ENCODE data around the gene SMPD1.
A peak's percentile ranks its signal among the peaks of the same experiment; 100 is the strongest.

Gene SMPD1

GRCh38 chr11:6350486-6350885 is 39.8 kb upstream of the SMPD1 start:
- H3K4me1 ChIP-seq (ENCODE audit: low read length), result no peaks in the 10 kb centered on the region
- no peaks in the 10 kb centered on the region for H4K20me1 ChIP-seq (ENCODE audit: insufficient read depth, low read length)
- TF ChIP-seq EZH2 (optimal IDR thresholded peaks at IDR 0.05; ENCODE audit: low read depth, low read length) (no peak), EZH2phosphoT487 (IDR thresholded peaks at IDR 0.05; ENCODE audit: low read length) (no peak)
- TF ChIP-seq, protein P1, sequence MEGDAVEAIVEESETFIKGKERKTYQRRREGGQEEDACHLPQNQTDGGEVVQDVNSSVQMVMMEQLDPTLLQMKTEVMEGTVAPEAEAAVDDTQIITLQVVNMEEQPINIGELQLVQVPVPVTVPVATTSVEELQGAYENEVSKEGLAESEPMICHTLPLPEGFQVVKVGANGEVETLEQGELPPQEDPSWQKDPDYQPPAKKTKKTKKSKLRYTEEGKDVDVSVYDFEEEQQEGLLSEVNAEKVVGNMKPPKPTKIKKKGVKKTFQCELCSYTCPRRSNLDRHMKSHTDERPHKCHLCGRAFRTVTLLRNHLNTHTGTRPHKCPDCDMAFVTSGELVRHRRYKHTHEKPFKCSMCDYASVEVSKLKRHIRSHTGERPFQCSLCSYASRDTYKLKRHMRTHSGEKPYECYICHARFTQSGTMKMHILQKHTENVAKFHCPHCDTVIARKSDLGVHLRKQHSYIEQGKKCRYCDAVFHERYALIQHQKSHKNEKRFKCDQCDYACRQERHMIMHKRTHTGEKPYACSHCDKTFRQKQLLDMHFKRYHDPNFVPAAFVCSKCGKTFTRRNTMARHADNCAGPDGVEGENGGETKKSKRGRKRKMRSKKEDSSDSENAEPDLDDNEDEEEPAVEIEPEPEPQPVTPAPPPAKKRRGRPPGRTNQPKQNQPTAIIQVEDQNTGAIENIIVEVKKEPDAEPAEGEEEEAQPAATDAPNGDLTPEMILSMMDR (IDR thresholded peaks at IDR 0.05; ENCODE audit: low read length), result no peak
- H3F3A ChIP-seq (ENCODE audit: insufficient read depth, low read length), result no peaks in the 10 kb centered on the region
- no peaks in the 10 kb centered on the region for H3K79me2 ChIP-seq (ENCODE audit: low read length)
- H3K9me3 ChIP-seq (replicated peaks; ENCODE audit: insufficient read depth, low read length), result no peaks in the 10 kb centered on the region
- H3K4me2 ChIP-seq (ENCODE audit: low read depth, low read length), result no peak overlapping the region
- DNase-seq, result no peak
- H3K27ac ChIP-seq (ENCODE audit: low read length), result no peak overlapping the region
- H2AFZ ChIP-seq (ENCODE audit: low read length), result no peak overlapping the region
- H3K36me3 ChIP-seq (replicated peaks; ENCODE audit: insufficient read depth, low read length), result no peaks in the 10 kb centered on the region
- no peaks in the 10 kb centered on the region for H3K9me2 ChIP-seq (replicated peaks; ENCODE audit: insufficient read depth, low read length)
- H3K4me3 ChIP-seq (ENCODE audit: low read length), result no peak overlapping the region
- H3K9ac ChIP-seq (ENCODE audit: low read length), result no peak overlapping the region
- H3K27me3 ChIP-seq (replicated peaks; ENCODE audit: insufficient read depth, low read length), result no peaks in the 10 kb centered on the region

- DNase-seq, result no peak
- Histone ChIP-seq H3F3A (ENCODE audit: insufficient read depth, low read length) (no peaks in the 10 kb centered on the region), H3K4me3 (ENCODE audit: low read length) (no peak overlapping the region), H3K79me2 (ENCODE audit: low read length) (no peaks in the 10 kb centered on the region), H3K9ac (ENCODE audit: low read length) (no peak overlapping the region), H3K4me1 (ENCODE audit: low read length) (no peaks in the 10 kb centered on the region), H2AFZ (ENCODE audit: low read length) (no peak overlapping the region), H4K20me1 (ENCODE audit: insufficient read depth, low read length) (no peaks in the 10 kb centered on the region), H3K36me3 (replicated peaks; ENCODE audit: insufficient read depth, low read length) (no peaks in the 10 kb centered on the region), H3K9me2 (replicated peaks; ENCODE audit: insufficient read depth, low read length) (no peaks in the 10 kb centered on the region), H3K9me3 (replicated peaks; ENCODE audit: insufficient read depth, low read length) (no peaks in the 10 kb centered on the region), H3K27ac (ENCODE audit: low read length) (no peak overlapping the region), H3K27me3 (replicated peaks; ENCODE audit: insufficient read depth, low read length) (no peaks in the 10 kb centered on the region), H3K4me2 (ENCODE audit: low read depth, low read length) (no peak overlapping the region)
- TF ChIP-seq EZH2 (optimal IDR thresholded peaks at IDR 0.05; ENCODE audit: low read depth, low read length) (no peak), EZH2phosphoT487 (IDR thresholded peaks at IDR 0.05; ENCODE audit: low read length) (no peak)
- TF ChIP-seq, protein P1 (IDR thresholded peaks at IDR 0.05; ENCODE audit: low read length), result no peak
These were observed 38.4 kb upstream of the SMPD1 start for GRCh38 chr11:6351782-6352382.

DNA sequence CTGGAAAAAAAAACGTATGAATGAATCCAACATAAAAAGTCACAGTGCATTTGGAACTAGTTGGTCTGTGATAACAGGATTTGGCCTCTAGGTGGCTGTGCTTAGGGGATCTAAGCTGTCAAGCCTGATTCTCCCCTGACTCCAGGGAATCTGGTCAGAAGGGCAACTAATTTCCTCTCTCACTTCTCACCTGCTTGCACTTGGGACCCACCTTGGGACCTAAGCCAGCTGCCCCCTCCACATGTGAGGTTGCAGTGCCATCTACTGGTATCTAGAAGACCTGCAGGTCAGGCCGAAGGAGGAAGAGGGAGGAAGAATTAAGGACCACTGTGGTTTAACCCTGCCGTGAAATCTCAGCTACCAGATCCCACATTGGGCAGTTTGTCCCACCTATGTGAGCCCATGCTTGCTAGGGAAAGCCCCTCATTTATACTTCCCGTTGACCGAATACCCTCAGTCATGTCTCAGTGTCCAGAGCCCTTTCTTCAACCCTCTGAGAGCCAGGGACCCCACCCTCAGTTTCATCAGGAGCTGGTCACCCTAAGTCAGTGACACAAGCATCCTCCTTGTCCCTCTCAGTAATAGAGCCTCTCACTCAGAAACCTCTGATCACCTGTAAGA is 36.8 kb upstream of the SMPD1 start:
- Histone ChIP-seq H3K4me2 (ENCODE audit: low read depth, low read length) (no peak overlapping the region), H3K79me2 (ENCODE audit: low read length) (no peaks in the 10 kb centered on the region), H3F3A (ENCODE audit: insufficient read depth, low read length) (no peaks in the 10 kb centered on the region), H3K36me3 (replicated peaks; ENCODE audit: insufficient read depth, low read length) (no peaks in the 10 kb centered on the region), H4K20me1 (ENCODE audit: insufficient read depth, low read length) (no peaks in the 10 kb centered on the region), H2AFZ (ENCODE audit: low read length) (no peak overlapping the region), H3K4me3 (ENCODE audit: low read length) (no peak overlapping the region), H3K4me1 (ENCODE audit: low read length) (no peaks in the 10 kb centered on the region), H3K9me3 (replicated peaks; ENCODE audit: insufficient read depth, low read length) (no peaks in the 10 kb centered on the region), H3K9ac (ENCODE audit: low read length) (no peak overlapping the region), H3K27ac (ENCODE audit: low read length) (no peak overlapping the region), H3K9me2 (replicated peaks; ENCODE audit: insufficient read depth, low read length) (no peaks in the 10 kb centered on the region), H3K27me3 (replicated peaks; ENCODE audit: insufficient read depth, low read length) (no peaks in the 10 kb centered on the region)
- no peak for TF ChIP-seq EZH2 (optimal IDR thresholded peaks at IDR 0.05; ENCODE audit: low read depth, low read length)
- TF ChIP-seq EZH2phosphoT487 (IDR thresholded peaks at IDR 0.05; ENCODE audit: low read length), result no peak
- TF ChIP-seq, protein P1 (IDR thresholded peaks at IDR 0.05; ENCODE audit: low read length), result peak; percentile 98
- peak; percentile 58 for DNase-seq
